Coronary artery (tissue), 2 donors: Measurements from ENCODE around the gene BLM.
"Not testable (repeated sequence)": the region's sequence is repeated elsewhere in the genome, so short reads cannot be mapped to it uniquely, and the experiment has no call there.

ENCODE experiments used
- DNase-seq: peaks from one replicate; pipeline ENCODE4 v3.0.0-alpha.2; 2017; ENCODE audit warnings: low spot score
- H3K27ac ChIP-seq, 2 donors: fragments of 200-600 bp; sonication (generic); one replicate each; pipeline ENCODE4 v1.5.1; 2016 to 2019
- H3K4me3 ChIP-seq: fragments of 200-600 bp; sonication (generic); 2 replicates; pipeline ENCODE4 v1.5.1; 2016; ENCODE audit warnings: mild to moderate bottlenecking, moderate library complexity
- TF ChIP-seq, protein P1 (sequence below): fragments of 200-600 bp; sonication (generic); IDR thresholded peaks from one replicate; pipeline ENCODE4 v1.5.1; 2019; ENCODE audit warnings: antibody characterized with exemption

The BLM gene

DNA sequence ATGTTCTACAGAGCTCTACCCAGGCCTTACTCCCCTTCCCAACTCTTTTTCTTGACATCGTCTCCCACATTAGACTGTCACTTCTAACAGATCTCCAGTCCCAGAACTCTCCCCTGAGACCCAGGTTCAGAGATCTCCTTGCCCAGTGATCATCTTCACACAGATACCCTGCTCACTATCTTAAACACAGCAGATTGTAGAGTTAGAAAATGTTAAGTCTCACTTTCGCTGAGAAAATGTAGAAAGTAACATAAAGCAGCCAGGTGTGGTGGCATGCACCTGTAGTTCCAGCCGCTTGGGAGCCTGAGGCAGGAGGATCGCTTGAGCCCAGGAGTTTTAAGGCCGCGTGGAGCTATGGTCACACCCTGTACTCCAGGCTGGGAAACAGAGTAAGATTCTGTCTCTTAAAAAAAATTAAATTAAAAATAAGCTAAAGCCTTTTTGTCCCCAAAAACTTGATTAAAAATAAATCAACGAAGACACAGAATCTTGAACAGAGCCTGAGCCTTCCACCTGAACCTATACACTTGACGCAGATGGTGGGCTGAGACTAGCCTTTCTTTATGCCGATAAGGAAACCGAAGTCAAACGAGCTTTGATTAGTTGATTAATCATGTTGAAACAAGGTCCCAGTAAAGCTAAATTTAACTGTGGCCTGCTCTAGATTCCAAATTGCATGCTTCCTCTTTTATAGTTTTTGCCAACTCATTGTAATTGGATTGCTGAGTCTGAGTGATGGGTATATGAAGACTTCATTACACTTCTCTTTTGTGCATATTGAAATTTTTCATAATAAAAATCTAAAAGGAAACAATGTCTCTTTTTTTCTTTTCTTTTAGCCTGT lies 31.3 kb upstream of the BLM start:
- TF ChIP-seq, protein P1, sequence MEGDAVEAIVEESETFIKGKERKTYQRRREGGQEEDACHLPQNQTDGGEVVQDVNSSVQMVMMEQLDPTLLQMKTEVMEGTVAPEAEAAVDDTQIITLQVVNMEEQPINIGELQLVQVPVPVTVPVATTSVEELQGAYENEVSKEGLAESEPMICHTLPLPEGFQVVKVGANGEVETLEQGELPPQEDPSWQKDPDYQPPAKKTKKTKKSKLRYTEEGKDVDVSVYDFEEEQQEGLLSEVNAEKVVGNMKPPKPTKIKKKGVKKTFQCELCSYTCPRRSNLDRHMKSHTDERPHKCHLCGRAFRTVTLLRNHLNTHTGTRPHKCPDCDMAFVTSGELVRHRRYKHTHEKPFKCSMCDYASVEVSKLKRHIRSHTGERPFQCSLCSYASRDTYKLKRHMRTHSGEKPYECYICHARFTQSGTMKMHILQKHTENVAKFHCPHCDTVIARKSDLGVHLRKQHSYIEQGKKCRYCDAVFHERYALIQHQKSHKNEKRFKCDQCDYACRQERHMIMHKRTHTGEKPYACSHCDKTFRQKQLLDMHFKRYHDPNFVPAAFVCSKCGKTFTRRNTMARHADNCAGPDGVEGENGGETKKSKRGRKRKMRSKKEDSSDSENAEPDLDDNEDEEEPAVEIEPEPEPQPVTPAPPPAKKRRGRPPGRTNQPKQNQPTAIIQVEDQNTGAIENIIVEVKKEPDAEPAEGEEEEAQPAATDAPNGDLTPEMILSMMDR, result no peak
- no peak for DNase-seq
- H3K27ac ChIP-seq, result no peak overlapping the region

DNA sequence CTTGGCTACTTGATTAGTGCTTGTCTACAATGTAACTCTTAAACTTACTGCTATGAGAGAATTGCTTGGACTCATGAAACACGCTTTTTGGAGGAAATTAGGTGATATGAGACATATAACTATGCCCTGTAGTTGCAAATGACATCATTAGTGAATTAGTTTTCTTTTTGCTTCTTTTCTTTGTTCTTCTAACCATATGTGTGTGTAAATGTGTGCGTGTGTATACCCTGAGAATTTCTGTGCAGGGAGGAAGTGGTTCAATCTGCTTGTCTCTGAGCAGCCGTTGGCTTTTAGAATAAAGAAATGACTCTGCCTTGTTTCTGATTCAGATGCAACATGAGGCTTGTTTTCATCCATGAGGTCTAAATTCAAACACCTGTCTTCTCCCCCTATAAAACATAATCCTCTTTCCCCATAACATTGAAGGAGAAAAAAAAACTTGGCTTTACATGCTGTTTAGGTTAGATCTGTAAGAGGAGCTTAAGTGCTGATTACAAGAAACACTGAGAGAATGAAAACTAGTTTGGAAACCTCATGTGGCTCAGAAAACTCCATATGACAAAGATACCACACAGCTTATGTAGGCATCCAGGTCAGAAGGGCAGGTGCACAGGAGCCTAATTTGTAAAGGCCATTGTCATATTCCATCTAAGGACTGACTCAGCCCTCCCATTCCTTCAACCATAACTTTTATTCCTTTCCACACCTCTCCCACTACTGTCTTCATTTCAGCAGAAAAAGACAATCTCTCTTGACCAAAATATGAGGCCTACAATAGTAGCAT lies 30.5 kb upstream of the BLM start:
- TF ChIP-seq, protein P1, result no peak

More for the DNA sequence above, 31.3 kb upstream of the BLM start:
- no peak overlapping the region for H3K4me3 ChIP-seq

DNA sequence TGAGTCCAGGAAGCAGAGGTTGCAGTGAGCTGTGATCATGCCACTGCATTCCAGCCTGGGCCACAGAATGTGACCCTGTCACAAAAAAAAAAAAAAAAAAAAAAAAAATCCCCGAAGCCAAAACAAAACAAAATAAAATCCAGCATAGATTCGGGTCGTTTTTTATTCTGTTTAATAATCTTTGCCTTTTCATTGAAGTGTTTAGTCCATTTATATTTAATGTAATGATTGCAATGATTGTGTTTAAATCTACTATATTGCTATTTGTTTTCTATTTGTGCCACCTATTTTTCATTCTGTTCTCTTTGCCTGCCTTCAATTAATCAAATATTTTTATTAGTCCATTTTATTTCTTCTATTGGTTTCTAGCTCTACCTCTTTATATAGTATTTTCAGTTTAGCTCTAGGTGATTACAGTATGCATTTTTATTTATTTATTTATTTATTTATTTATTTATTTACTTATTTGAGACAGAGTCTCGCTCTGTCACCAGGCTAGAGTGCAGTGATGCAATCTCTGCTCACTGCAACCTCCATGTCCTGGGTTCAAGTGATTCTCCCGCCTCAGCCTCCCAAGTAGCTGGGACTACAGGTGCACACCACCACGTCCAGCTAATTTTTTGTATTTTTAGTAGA lies 27.7 kb upstream of the BLM start:
- DNase-seq, H3K4me3 ChIP-seq, H3K27ac ChIP-seq: not testable (repeated sequence)

More for the DNA sequence above, 30.5 kb upstream of the BLM start:
- no peak for DNase-seq
- H3K27ac ChIP-seq, result no peak overlapping the region
- H3K4me3 ChIP-seq, result no peak overlapping the region

DNA sequence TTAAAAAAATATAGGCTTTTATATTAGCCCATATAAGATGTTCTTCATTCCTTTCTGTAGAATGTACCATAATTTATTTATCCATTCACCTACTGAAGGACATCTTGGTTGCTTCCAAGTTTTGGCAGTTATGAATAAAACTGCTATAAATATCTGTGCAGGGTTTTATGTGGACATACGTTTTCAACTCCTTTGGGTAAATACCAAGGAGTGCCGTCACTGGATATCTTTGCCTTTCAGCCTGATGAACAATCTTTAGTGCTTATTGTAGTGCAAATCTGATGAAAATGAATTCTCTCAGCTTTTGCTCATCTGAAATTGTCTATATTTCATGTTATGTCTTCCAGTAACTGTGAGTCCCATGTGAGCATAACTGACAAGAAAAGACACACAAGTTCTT lies 26.6 kb upstream of the BLM start:
- no peak for DNase-seq
- TF ChIP-seq, protein P1, result no peak
- no peak overlapping the region for H3K4me3 ChIP-seq
- H3K27ac ChIP-seq, result no peak overlapping the region

DNA sequence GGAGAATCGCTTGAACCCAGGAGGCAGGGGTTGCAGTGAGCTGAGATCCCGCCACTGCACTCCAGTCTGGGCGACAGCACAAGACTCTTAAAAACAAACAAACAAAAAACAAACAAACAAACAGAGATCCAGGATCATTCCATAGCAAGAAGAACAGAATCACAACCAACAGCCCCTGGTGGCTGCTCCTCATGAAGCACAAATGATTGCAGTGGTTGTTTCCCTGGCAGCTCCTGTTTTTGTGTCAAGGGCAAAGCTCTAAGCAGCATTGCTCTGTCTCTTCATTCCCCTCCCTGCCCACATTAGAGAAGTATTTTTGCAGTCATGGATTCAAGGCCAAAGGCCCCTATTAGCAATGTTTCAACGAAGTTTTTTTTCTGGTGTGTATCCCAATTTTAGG lies 25.8 kb upstream of the BLM start:
- no peak for DNase-seq
- no peak overlapping the region for H3K4me3 ChIP-seq
- H3K27ac ChIP-seq, result no peak overlapping the region

DNA sequence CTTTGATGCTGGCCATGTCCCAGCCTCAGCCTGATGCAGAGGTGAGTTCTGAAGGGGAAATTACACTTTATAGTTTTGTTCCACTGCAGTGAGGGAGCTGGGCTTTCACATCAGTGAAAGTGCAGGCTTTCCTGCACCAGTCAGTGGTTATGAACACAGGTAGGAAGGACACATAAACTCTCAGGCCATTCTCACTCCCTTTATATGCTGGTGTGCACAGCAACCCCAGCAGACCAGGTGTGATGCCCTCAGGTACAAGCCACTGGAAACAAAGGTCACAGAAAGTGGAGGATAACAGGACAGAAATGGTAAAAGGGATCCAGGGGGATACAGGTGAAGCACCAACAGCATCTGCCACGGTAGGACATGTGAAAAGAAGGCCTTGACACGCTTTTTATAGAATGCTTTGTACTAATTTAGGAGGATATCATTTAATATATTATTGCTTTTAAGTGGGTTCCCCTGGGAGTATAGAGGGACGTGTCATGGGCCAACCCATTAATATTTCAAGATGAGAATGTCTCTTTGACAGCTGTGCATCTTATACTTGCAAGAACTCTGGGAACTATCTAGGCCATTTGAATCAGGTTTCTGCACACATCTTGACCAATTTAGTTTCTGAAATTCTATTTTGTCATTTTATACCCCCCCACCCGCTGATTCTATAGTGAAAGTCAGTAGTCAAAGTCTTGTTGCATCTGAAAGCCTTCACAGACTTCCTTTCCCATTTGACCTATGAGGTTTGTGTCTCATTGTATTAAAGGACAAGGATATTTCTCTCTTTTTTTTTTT lies 25.0 kb upstream of the BLM start:
- Histone ChIP-seq H3K27ac (no peak overlapping the region), H3K4me3 (no peak overlapping the region)
- TF ChIP-seq, protein P1, result no peak
- DNase-seq, result no peak

More for the DNA sequence above, 25.8 kb upstream of the BLM start:
- TF ChIP-seq, protein P1, result no peak
